ENCODE results near the gene RTN4. TPM values are rescaled to one million over a fixed set of nuclear protein-coding genes. Genes with fewer than 3 reads are reported as not detected.
"Not testable (repeated sequence)": the region's sequence is repeated elsewhere in the genome, so short reads cannot be mapped to it uniquely, and the experiment has no call there.

Gene RTN4
- total and polyA plus RNA-seq, 4 donors: 199 to 652 (median 553) TPM

DNA sequence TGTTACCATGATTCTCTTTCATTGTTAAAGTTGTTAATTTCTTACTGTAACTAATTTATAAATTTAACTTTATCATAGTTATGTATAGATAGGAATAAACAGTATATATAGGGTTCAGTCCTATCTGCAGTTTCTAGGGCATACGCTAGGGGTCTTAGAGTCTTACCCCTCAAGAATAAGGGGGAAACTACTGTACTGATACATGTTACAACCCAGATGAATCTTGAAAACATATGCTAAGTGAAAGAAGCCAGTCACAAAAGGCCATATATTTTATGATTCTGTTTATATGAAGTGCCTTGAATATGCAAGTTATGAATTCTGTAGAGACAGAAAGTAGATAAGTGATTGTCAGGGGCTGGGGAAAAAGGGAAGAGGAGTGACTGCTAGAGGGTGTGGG, 52.4 kb downstream of the RTN4 start:
- WGBS (ENCODE audit: insufficient coverage): no CpG with 5 or more reads among the region's 1 CpG
- Histone ChIP-seq H3K4me1 (ENCODE audit: control insufficient read depth, insufficient read depth, low read length) (no peaks in the 10 kb centered on the region), H3K4me3 (ENCODE audit: low read depth, low read length) (no peak overlapping the region), H3K27ac (ENCODE audit: low read depth, low read length) (no peak overlapping the region), H3K9me3 (ENCODE audit: control insufficient read depth, insufficient read depth, low read length) (no peaks in the 10 kb centered on the region), H3K36me3 (ENCODE audit: control insufficient read depth, insufficient read depth, low read length) (no peaks in the 10 kb centered on the region), H3K27me3 (ENCODE audit: control insufficient read depth, insufficient read depth, low read length) (no peaks in the 10 kb centered on the region)
- DNase-seq (ENCODE audit: low read depth in 4 of 6, low spot score in 6 of 6): no peak

DNA sequence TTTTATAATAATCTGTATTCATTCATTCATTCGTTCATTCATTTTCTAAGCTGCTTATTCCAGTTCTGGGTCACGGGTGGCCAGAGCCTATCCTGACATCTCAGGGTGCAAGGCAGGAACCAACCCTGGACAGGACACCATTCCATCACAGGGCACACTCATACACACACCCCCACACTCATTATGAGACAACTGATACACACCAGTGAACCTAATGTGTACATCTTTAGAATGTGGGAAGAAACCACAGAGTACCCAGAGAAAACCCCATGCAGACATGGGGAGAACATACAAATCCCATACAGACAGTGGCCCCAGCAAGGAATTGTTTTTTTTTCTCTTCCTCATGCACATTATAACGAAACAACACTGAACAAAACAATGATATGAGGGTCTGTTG, 54.7 kb downstream of the RTN4 start:
- no peak for DNase-seq (ENCODE audit: low read depth in 4 of 6, low spot score in 6 of 6)
- no peak overlapping the region for H3K4me3 ChIP-seq (ENCODE audit: low read depth, low read length)
- no peaks in the 10 kb centered on the region for H3K4me1 ChIP-seq (ENCODE audit: control insufficient read depth, insufficient read depth, low read length)
- no peaks in the 10 kb centered on the region for H3K27me3 ChIP-seq (ENCODE audit: control insufficient read depth, insufficient read depth, low read length)
- no peaks in the 10 kb centered on the region for H3K36me3 ChIP-seq (ENCODE audit: control insufficient read depth, insufficient read depth, low read length)
- no CpG with 5 or more reads among the region's 3 CpGs for WGBS (ENCODE audit: insufficient coverage)
- H3K9me3 ChIP-seq (ENCODE audit: control insufficient read depth, insufficient read depth, low read length): no peaks in the 10 kb centered on the region
- H3K27ac ChIP-seq (ENCODE audit: low read depth, low read length): no peak overlapping the region

DNA sequence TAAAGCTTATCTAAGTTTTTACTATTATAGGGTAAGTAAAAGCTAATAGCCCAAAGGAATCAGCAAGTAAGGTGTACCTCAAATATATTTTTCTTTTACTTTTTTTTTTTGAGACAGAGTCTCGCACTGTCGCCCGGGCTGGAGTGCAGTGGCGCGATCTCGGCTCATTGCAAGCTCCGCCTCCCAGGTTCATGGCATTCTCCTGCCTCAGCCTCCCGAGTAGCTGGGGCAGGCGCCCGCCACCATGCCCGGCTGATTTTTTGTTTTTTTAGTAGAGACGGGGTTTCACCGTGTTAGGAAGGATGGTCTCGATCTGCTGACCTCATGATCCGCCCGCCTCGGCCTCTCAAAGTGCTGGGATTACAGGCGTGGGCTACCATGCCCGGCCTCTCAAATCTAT, 59.6 kb downstream of the RTN4 start:
- H3K27ac ChIP-seq (ENCODE audit: low read depth, low read length); H3K36me3 ChIP-seq (ENCODE audit: control insufficient read depth, insufficient read depth, low read length); DNase-seq (ENCODE audit: low read depth in 4 of 6, low spot score in 6 of 6); H3K4me3 ChIP-seq (ENCODE audit: low read depth, low read length); H3K4me1 ChIP-seq (ENCODE audit: control insufficient read depth, insufficient read depth, low read length); H3K27me3 ChIP-seq (ENCODE audit: control insufficient read depth, insufficient read depth, low read length); H3K9me3 ChIP-seq (ENCODE audit: control insufficient read depth, insufficient read depth, low read length): not testable (repeated sequence)
- 91% methylated on average over 9 of the region's 19 CpGs for WGBS (ENCODE audit: insufficient coverage)

DNA sequence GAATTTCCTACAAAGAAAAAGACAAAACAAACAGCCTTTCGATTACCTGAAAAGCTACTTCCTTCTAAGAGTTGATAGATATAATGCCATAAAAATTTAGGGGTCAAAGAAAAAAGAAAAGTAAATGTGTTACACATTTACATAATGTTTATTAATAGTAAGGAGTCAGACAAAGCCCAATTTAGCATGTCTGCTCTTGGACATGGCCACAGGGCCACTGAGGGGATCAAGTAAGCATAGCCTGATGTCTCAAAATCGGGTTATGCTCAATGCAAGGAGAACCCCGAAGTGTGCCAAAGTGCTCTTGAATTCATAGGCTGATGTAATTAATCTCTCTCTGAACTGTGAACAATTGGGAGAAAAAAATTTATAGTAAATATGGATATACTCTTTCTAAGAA, 61.6 kb downstream of the RTN4 start:
- Histone ChIP-seq H3K27ac (ENCODE audit: low read depth, low read length) (no peak overlapping the region), H3K27me3 (ENCODE audit: control insufficient read depth, insufficient read depth, low read length) (no peaks in the 10 kb centered on the region), H3K4me3 (ENCODE audit: low read depth, low read length) (no peak overlapping the region), H3K9me3 (ENCODE audit: control insufficient read depth, insufficient read depth, low read length) (no peaks in the 10 kb centered on the region), H3K36me3 (ENCODE audit: control insufficient read depth, insufficient read depth, low read length) (no peaks in the 10 kb centered on the region), H3K4me1 (ENCODE audit: control insufficient read depth, insufficient read depth, low read length) (no peaks in the 10 kb centered on the region)
- DNase-seq (ENCODE audit: low read depth in 4 of 6, low spot score in 6 of 6): no peak
- 67% methylated on average over 1 of the region's 3 CpGs for WGBS (ENCODE audit: insufficient coverage)

DNA sequence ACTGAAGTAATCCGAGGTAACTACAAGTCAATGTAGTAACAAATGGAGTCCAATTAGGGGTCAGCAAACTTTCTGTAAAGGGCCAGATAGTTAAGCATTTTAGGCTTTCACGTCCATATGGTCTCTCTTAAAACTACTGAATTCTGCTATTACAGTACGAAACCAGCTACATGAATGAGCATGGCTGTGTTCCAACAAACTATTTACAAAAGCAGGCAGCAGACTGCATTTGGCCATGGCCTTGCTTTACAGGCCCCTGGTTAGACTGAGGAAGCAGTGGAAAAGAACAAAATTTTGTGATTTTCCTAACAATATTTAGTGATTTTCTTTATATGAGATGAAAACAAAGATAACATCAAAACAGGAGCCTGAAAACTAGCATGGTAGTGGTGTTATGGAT, 64.0 kb downstream of the RTN4 start:
- no peaks in the 10 kb centered on the region for H3K27me3 ChIP-seq (ENCODE audit: control insufficient read depth, insufficient read depth, low read length)
- H3K4me3 ChIP-seq (ENCODE audit: low read depth, low read length): no peak overlapping the region
- no peaks in the 10 kb centered on the region for H3K4me1 ChIP-seq (ENCODE audit: control insufficient read depth, insufficient read depth, low read length)
- H3K9me3 ChIP-seq (ENCODE audit: control insufficient read depth, insufficient read depth, low read length): no peaks in the 10 kb centered on the region
- peaks cover 2% of the 10 kb centered on the region for H3K36me3 ChIP-seq (ENCODE audit: control insufficient read depth, insufficient read depth, low read length)
- peak in 2 of 6 donors; percentile 44 to 52 for DNase-seq (ENCODE audit: low read depth in 4 of 6, low spot score in 6 of 6)
- WGBS (ENCODE audit: insufficient coverage): 64% methylated on average over 2 of the region's 3 CpGs
- H3K27ac ChIP-seq (ENCODE audit: low read depth, low read length): no peak overlapping the region

DNA sequence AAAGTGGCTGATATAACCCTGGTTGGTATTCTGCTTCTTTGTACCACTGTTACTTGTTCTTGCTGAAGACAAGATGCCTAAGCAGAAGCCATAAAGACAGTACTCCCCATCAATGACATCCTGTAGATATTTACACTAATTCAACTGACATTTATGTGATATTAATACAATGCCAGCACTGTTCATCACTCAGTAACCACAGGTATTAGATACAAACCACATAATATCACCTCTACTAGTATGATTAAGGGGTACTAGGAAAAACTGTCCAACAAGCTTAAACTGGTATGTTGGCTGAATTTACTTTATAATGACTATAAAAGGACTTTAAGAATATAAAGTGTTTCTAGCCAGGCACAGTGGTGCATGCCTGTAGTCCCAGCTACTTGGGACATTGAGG, 65.8 kb downstream of the RTN4 start:
- Histone ChIP-seq H3K27me3 (ENCODE audit: control insufficient read depth, insufficient read depth, low read length) (no peaks in the 10 kb centered on the region), H3K9me3 (ENCODE audit: control insufficient read depth, insufficient read depth, low read length) (no peaks in the 10 kb centered on the region), H3K4me3 (ENCODE audit: low read depth, low read length) (no peak overlapping the region), H3K27ac (ENCODE audit: low read depth, low read length) (no peak overlapping the region), H3K4me1 (ENCODE audit: control insufficient read depth, insufficient read depth, low read length) (no peaks in the 10 kb centered on the region), H3K36me3 (ENCODE audit: control insufficient read depth, insufficient read depth, low read length) (peaks cover 2% of the 10 kb centered on the region)
- no peak for DNase-seq (ENCODE audit: low read depth in 4 of 6, low spot score in 6 of 6)

DNA sequence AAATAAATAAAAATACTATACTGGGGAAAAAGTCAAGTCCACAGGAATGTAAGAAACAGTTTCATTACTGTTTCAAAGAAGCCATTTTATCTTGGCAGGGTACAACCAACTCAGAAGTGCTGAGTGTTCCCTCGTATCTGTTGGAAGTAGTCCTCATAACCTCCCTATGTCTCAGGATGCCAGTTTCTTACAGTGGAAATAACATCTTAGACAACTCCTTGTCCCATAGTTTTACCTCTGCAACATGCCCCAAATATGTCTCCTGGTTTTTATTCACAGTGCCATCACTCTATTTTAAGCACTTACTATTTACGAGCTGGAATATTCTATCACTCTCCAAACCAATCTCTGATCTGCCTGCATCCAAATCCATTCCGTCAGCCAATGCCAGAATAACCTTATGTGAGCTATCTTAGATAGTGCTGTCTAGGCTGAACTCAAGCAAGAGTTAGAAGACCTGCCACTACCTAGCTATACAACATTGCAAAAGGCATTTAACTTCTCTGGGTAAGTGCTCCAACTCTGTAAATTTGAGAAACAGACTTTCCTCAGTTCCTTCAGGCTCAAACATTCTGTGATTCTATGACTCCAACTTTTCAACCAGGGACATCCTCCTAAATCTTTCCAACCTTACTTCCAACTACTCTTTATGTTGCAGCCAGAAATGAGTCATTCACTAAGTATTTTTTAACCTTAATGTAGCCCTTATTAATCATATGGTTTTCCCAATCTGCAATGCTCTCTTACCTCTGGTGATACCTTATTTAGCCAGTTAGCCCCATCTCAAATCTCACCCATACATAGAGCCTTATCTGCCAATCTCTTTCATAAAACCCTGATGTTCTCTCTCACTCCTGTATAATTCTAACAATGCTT, 66.7 kb downstream of the RTN4 start:
- Histone ChIP-seq H3K4me3 (ENCODE audit: low read depth, low read length) (no peak overlapping the region), H3K4me1 (ENCODE audit: control insufficient read depth, insufficient read depth, low read length) (no peaks in the 10 kb centered on the region), H3K27ac (ENCODE audit: low read depth, low read length) (no peak overlapping the region), H3K27me3 (ENCODE audit: control insufficient read depth, insufficient read depth, low read length) (no peaks in the 10 kb centered on the region), H3K9me3 (ENCODE audit: control insufficient read depth, insufficient read depth, low read length) (no peaks in the 10 kb centered on the region), H3K36me3 (ENCODE audit: control insufficient read depth, insufficient read depth, low read length) (peaks cover 2% of the 10 kb centered on the region)
- WGBS (ENCODE audit: insufficient coverage): 56% methylated on average over 3 of the region's 3 CpGs
- DNase-seq (ENCODE audit: low read depth in 4 of 6, low spot score in 6 of 6): no peak

DNA sequence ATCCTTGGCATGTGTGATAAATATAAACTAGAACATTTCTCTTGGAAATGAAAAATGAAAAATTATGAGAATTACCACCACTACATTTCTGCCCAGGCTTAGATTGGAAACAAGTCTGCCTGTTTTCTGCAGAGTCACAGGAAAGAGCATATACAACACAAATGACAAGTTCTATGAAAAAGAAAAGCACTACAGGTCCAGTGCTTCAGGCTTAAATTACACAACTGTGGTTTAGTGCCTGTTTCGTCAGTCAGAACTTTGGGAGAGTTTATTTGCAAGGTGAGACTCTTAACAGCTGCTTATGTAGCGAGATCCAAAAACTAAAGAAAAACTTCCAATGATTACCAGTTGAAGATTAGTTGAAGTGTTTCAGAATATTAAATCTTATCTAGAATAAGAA, 68.9 kb downstream of the RTN4 start:
- DNase-seq (ENCODE audit: low read depth in 4 of 6, low spot score in 6 of 6): no peak
- Histone ChIP-seq H3K36me3 (ENCODE audit: control insufficient read depth, insufficient read depth, low read length) (peaks cover 2% of the 10 kb centered on the region), H3K9me3 (ENCODE audit: control insufficient read depth, insufficient read depth, low read length) (no peaks in the 10 kb centered on the region), H3K4me1 (ENCODE audit: control insufficient read depth, insufficient read depth, low read length) (no peaks in the 10 kb centered on the region), H3K27me3 (ENCODE audit: control insufficient read depth, insufficient read depth, low read length) (no peaks in the 10 kb centered on the region), H3K4me3 (ENCODE audit: low read depth, low read length) (no peak overlapping the region), H3K27ac (ENCODE audit: low read depth, low read length) (no peak overlapping the region)
- WGBS (ENCODE audit: insufficient coverage): no CpG with 5 or more reads among the region's 2 CpGs

DNA sequence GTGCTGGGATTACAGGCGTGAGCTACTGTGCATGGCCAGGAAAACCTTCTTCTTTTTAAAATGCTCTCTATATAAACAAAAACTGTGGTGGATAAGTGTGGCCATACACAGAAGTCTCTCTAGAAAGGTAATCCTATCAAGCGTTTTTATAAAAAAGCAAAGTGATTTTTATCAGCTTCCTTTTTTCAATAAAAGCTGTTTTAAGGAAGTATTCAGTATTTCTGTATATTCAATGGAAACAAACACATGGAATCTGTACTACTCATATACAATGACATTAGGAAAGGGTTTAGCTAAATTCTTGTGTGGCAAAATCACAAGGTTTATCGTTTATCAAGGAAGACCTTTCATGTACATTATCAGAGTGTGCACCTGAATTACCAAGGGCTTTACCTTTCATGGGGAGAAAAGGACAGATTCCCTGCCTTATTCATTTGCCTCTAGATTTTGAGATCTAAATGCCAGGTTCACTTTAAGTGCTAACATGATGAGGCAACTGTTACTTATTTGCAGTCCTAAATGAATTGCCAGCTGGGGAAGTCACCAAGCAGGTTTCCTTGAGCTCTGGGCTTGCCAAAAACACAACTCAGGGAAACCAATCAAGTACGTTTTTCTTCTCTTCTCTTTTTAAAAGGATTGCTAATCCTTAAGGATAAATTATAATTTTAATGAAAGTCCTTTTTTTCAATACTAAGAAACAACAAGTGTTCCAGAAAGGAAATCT, 70.8 kb downstream of the RTN4 start:
- WGBS (ENCODE audit: insufficient coverage): 100% methylated on average over 1 of the region's 4 CpGs
- H3K4me1 ChIP-seq (ENCODE audit: control insufficient read depth, insufficient read depth, low read length): no peaks in the 10 kb centered on the region
- H3K9me3 ChIP-seq (ENCODE audit: control insufficient read depth, insufficient read depth, low read length): no peaks in the 10 kb centered on the region
- H3K27ac ChIP-seq (ENCODE audit: low read depth, low read length): no peak overlapping the region
- peaks cover 2% of the 10 kb centered on the region for H3K36me3 ChIP-seq (ENCODE audit: control insufficient read depth, insufficient read depth, low read length)
- DNase-seq (ENCODE audit: low read depth in 4 of 6, low spot score in 6 of 6): peak in 1 of 6 donors; percentile 44
- H3K27me3 ChIP-seq (ENCODE audit: control insufficient read depth, insufficient read depth, low read length): no peaks in the 10 kb centered on the region
- no peak overlapping the region for H3K4me3 ChIP-seq (ENCODE audit: low read depth, low read length)

DNA sequence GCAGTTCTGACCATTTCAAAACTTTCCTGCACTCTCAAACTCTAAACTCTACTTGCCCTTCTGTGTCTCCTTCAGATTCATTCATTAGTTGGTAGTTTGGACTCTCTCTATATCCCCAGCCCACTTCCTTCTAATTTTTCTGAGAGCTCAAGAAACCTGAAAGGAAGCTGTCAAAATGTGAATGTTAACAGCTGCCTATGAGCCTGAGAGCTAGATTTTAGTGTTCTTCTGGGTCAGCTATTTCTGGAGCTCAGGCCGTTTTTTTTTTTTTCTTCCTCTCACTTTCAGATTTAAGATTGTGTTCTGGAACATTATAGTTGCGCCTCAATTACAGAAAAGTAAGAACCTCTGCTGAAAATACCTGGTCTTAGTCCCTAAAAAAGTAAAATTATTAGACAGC, 73.1 kb downstream of the RTN4 start:
- WGBS (ENCODE audit: insufficient coverage): no CpG with 5 or more reads among the region's 2 CpGs
- Histone ChIP-seq H3K27ac (ENCODE audit: low read depth, low read length) (no peak overlapping the region), H3K27me3 (ENCODE audit: control insufficient read depth, insufficient read depth, low read length) (no peaks in the 10 kb centered on the region), H3K4me1 (ENCODE audit: control insufficient read depth, insufficient read depth, low read length) (no peaks in the 10 kb centered on the region), H3K9me3 (ENCODE audit: control insufficient read depth, insufficient read depth, low read length) (no peaks in the 10 kb centered on the region), H3K4me3 (ENCODE audit: low read depth, low read length) (no peak overlapping the region), H3K36me3 (ENCODE audit: control insufficient read depth, insufficient read depth, low read length) (peaks cover 5% of the 10 kb centered on the region)
- DNase-seq (ENCODE audit: low read depth in 4 of 6, low spot score in 6 of 6): no peak

All from spinal cord (tissue), 10 donors.